ENCODE data around the gene BNC2.

The BNC2 gene

GRCh38 chr9:16512281-16512680 lies 358.2 kb downstream of the BNC2 start:
- Histone ChIP-seq H3K4me1 (peaks cover 4% of the 10 kb centered on the region), H3K36me3 (no peaks in the 10 kb centered on the region), H3K9me3 (no peaks in the 10 kb centered on the region), H3K27me3 (no peaks in the 10 kb centered on the region), H3K4me3 (ENCODE audit: low read depth, low read length) (no peak overlapping the region)
- DNase-seq: no peak
- TF ChIP-seq CTCF (IDR thresholded peaks at IDR 0.05; ENCODE audit: low read depth, low read length): no peak

GRCh38 chr9:16510482-16510881 lies 360.0 kb downstream of the BNC2 start:
- Histone ChIP-seq H3K4me1 (no peaks in the 10 kb centered on the region), H3K27me3 (no peaks in the 10 kb centered on the region), H3K4me3 (ENCODE audit: low read depth, low read length) (no peak overlapping the region), H3K9me3 (no peaks in the 10 kb centered on the region), H3K36me3 (no peaks in the 10 kb centered on the region)
- no peak for DNase-seq
- TF ChIP-seq CTCF (IDR thresholded peaks at IDR 0.05; ENCODE audit: low read depth, low read length): no peak

- TF ChIP-seq CTCF (IDR thresholded peaks at IDR 0.05; ENCODE audit: low read depth, low read length): no peak
- no peaks in the 10 kb centered on the region for H3K27me3 ChIP-seq
- DNase-seq: no peak
- no peak overlapping the region for H3K4me3 ChIP-seq (ENCODE audit: low read depth, low read length)
- no peaks in the 10 kb centered on the region for H3K9me3 ChIP-seq
- no peaks in the 10 kb centered on the region for H3K4me1 ChIP-seq
- H3K36me3 ChIP-seq: no peaks in the 10 kb centered on the region
Measured at GRCh38 chr9:16509997-16510396, 360.5 kb downstream of the BNC2 start.

- H3K4me1 ChIP-seq: no peaks in the 10 kb centered on the region
Measured at GRCh38 chr9:16505199-16505598, 365.3 kb downstream of the BNC2 start.

GRCh38 chr9:16501726-16502125 lies 368.7 kb downstream of the BNC2 start:
- Histone ChIP-seq H3K9me3 (no peaks in the 10 kb centered on the region; the same call in 1 of the 2 replicates), H3K27me3 (no peaks in the 10 kb centered on the region), H3K4me3 (ENCODE audit: low read depth, low read length) (no peak overlapping the region), H3K36me3 (no peaks in the 10 kb centered on the region), H3K4me1 (no peaks in the 10 kb centered on the region)
- no peak for DNase-seq
- TF ChIP-seq CTCF (IDR thresholded peaks at IDR 0.05; ENCODE audit: low read depth, low read length): no peak

More at GRCh38 chr9:16505199-16505598, 365.3 kb downstream of the BNC2 start:
- Histone ChIP-seq H3K9me3 (no peaks in the 10 kb centered on the region; the same call in 1 of the 2 replicates), H3K4me3 (ENCODE audit: low read depth, low read length) (no peak overlapping the region), H3K36me3 (no peaks in the 10 kb centered on the region), H3K27me3 (no peaks in the 10 kb centered on the region)
- DNase-seq: no peak
- no peak for TF ChIP-seq CTCF (IDR thresholded peaks at IDR 0.05; ENCODE audit: low read depth, low read length)

- Histone ChIP-seq H3K36me3 (no peaks in the 10 kb centered on the region), H3K4me1 (no peaks in the 10 kb centered on the region), H3K9me3 (no peaks in the 10 kb centered on the region; the same call in 1 of the 2 replicates), H3K4me3 (ENCODE audit: low read depth, low read length) (no peak overlapping the region), H3K27me3 (no peaks in the 10 kb centered on the region)
- no peak for DNase-seq
- no peak for TF ChIP-seq CTCF (IDR thresholded peaks at IDR 0.05; ENCODE audit: low read depth, low read length)
Measured at GRCh38 chr9:16501141-16501540, 369.3 kb downstream of the BNC2 start.
